ENCODE results near the gene KCNIP4. TPM values are rescaled to one million over a fixed set of nuclear protein-coding genes. Genes with fewer than 3 reads are reported as not detected.
A peak's percentile ranks its signal among the peaks of the same experiment; 100 is the strongest.
"Not testable (repeated sequence)": the region's sequence is repeated elsewhere in the genome, so short reads cannot be mapped to it uniquely, and the experiment has no call there.

Gene KCNIP4
- total RNA-seq, 1 donor from 2014 or later: 16.7 TPM

GRCh38 chr4:20840648-20841190 is 1107.9 kb downstream of the KCNIP4 start:
- FAIRE-seq: no peak
- no peak for DNase-seq (ENCODE audit: low spot score in 2 of 2)

GRCh38 chr4:20839957-20840356 is 1108.6 kb downstream of the KCNIP4 start:
- FAIRE-seq (no peak), DNase-seq (ENCODE audit: low spot score in 2 of 2) (no peak)

GRCh38 chr4:20838476-20838875 is 1110.1 kb downstream of the KCNIP4 start:
- FAIRE-seq (no peak), DNase-seq (ENCODE audit: low spot score in 2 of 2) (no peak)

GRCh38 chr4:20832826-20833225 is 1115.7 kb downstream of the KCNIP4 start:
- no peak for DNase-seq (ENCODE audit: low spot score in 2 of 2)
- no peak for FAIRE-seq

GRCh38 chr4:20831746-20832145 is 1116.8 kb downstream of the KCNIP4 start:
- DNase-seq (ENCODE audit: low spot score in 2 of 2) (no peak), FAIRE-seq (no peak)

- no peak for FAIRE-seq
- no peak for DNase-seq (ENCODE audit: low spot score in 2 of 2)
Measured at GRCh38 chr4:20829617-20830357, 1118.8 kb downstream of the KCNIP4 start.

GRCh38 chr4:20825505-20825904 is 1123.1 kb downstream of the KCNIP4 start:
- DNase-seq (ENCODE audit: low spot score in 2 of 2) (no peak), FAIRE-seq (no peak)

- FAIRE-seq (no peak), DNase-seq (ENCODE audit: low spot score in 2 of 2) (no peak)
Measured at GRCh38 chr4:20816287-20816686, 1132.3 kb downstream of the KCNIP4 start.

- FAIRE-seq (no peak), DNase-seq (ENCODE audit: low spot score in 2 of 2) (peak in 1 of 2 donors; percentile 3)
Measured at GRCh38 chr4:20813700-20814099, 1134.9 kb downstream of the KCNIP4 start.

- DNase-seq (ENCODE audit: low spot score in 2 of 2) (no peak), FAIRE-seq (no peak)
Measured at GRCh38 chr4:20809812-20810211, 1138.8 kb downstream of the KCNIP4 start.

- FAIRE-seq (no peak), DNase-seq (ENCODE audit: low spot score in 2 of 2) (no peak)
Measured at GRCh38 chr4:20805716-20806115, 1142.9 kb downstream of the KCNIP4 start.

GRCh38 chr4:20787940-20788665 is 1160.5 kb downstream of the KCNIP4 start:
- DNase-seq (ENCODE audit: low spot score in 2 of 2) (no peak), FAIRE-seq (no peak)

GRCh38 chr4:20783134-20783533 is 1165.4 kb downstream of the KCNIP4 start:
- not testable (repeated sequence) for DNase-seq (ENCODE audit: low spot score in 2 of 2); FAIRE-seq

GRCh38 chr4:20778896-20779295 is 1169.7 kb downstream of the KCNIP4 start:
- DNase-seq (ENCODE audit: low spot score in 2 of 2): no peak
- FAIRE-seq: no peak

- DNase-seq (ENCODE audit: low spot score in 2 of 2) (peak; percentile 2 to 44), FAIRE-seq (no peak)
Measured at GRCh38 chr4:20773144-20773997, 1175.2 kb downstream of the KCNIP4 start.

GRCh38 chr4:20764366-20764992 is 1184.1 kb downstream of the KCNIP4 start:
- no peak for DNase-seq (ENCODE audit: low spot score in 2 of 2)
- FAIRE-seq: no peak

GRCh38 chr4:20761826-20762225 is 1186.7 kb downstream of the KCNIP4 start:
- DNase-seq (ENCODE audit: low spot score in 2 of 2) (no peak), FAIRE-seq (no peak)

GRCh38 chr4:20761382-20761781 is 1187.2 kb downstream of the KCNIP4 start:
- FAIRE-seq (no peak), DNase-seq (ENCODE audit: low spot score in 2 of 2) (no peak)

- DNase-seq (ENCODE audit: low spot score in 2 of 2) (no peak), FAIRE-seq (no peak)
Measured at GRCh38 chr4:20760053-20760452, 1188.5 kb downstream of the KCNIP4 start.

- DNase-seq (ENCODE audit: low spot score in 2 of 2): no peak
- FAIRE-seq: no peak
Measured at GRCh38 chr4:20754036-20754435, 1194.5 kb downstream of the KCNIP4 start.

Measured in frontal cortex (tissue), 4 donors.